ENCODE results near the gene TFDP1. TPM values are rescaled to one million over a fixed set of nuclear protein-coding genes. Genes with fewer than 3 reads are reported as not detected.

Gene TFDP1
- total RNA-seq, 6 experiments from 2014 or later: 121 to 155 (median 150) TPM

DNA sequence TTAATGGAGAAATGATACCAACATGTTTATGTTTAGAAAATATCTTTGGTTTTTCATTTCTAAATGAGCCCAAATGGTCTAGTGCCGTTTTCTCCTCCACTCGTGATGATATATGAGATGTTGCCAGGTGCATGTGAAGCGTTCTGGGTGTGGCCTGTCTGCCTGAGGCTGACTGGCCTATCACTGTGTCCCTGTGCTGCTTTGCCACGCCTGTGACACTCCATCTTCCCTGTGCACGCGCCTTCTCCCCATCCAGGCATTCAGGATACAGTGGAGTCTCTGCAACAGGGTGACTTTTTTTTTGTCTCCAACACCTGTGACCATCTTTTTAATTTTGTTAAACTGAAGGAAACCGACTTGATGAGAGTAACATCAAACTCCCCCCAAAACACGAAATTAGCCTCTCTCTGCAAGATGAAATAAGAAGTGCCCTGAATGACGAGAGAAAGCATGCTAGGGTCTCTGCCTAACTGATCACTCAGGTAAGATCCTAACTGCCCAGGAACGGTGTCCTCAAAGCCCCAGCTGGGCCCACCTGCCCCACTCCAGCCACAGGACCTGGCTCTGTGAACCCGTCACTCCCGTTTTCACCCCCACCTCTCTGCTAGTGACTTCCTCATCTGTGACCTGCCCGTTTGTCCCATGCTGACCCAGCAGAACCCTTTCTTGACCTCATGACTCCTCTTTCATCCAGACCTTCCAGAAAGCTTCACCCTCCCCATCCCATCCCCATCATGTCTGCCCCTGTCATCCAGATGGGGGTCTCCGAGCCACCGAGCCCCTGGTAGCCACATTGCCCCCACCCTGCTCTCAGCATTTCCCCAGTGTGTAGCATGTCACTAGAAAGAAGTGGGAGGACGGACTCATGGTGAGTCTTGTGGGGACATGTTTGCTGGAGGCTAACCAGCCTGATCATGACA, 33.2 kb upstream of the TFDP1 start:
- TF ChIP-seq, protein P1, sequence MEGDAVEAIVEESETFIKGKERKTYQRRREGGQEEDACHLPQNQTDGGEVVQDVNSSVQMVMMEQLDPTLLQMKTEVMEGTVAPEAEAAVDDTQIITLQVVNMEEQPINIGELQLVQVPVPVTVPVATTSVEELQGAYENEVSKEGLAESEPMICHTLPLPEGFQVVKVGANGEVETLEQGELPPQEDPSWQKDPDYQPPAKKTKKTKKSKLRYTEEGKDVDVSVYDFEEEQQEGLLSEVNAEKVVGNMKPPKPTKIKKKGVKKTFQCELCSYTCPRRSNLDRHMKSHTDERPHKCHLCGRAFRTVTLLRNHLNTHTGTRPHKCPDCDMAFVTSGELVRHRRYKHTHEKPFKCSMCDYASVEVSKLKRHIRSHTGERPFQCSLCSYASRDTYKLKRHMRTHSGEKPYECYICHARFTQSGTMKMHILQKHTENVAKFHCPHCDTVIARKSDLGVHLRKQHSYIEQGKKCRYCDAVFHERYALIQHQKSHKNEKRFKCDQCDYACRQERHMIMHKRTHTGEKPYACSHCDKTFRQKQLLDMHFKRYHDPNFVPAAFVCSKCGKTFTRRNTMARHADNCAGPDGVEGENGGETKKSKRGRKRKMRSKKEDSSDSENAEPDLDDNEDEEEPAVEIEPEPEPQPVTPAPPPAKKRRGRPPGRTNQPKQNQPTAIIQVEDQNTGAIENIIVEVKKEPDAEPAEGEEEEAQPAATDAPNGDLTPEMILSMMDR (IDR thresholded peaks at IDR 0.05): no peak
- peaks cover 29% of the 10 kb centered on the region for H3K4me1 Mint-ChIP-seq (ENCODE audit: low read depth)
- DNase-seq: no peak
- H3K27ac Mint-ChIP-seq: no peak overlapping the region; the same call in 1 of the 2 replicates
- peaks cover 1% of the 10 kb centered on the region; the same call in 1 of the 2 replicates for H3K27me3 Mint-ChIP-seq (ENCODE audit: insufficient read depth)
- H3K4me3 Mint-ChIP-seq: no peak overlapping the region
- H3K9me3 Mint-ChIP-seq: no peaks in the 10 kb centered on the region
- peaks cover 24% of the 10 kb centered on the region for H3K36me3 Mint-ChIP-seq (ENCODE audit: low read depth)

DNA sequence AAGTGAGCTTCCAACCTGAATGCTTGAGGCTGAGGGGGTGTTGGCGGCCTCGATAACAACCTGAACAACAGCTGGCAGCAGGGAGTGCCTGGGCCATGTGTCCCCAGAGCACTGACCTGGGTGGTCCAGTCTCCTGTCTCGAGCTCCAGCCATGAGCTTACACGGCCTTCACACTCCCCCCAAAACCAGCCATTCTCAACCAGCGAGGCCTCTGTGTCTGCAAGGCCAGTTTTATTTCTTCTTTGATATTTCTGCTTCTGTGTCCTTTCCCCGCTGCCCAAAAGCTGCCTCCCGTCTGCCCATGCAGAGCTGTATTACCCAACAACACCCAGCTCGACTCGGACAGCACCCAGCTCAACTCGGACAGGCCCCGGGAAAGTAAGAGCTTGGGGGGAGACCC, 32.5 kb upstream of the TFDP1 start:
- peaks cover 1% of the 10 kb centered on the region; the same call in 1 of the 2 replicates for H3K27me3 Mint-ChIP-seq (ENCODE audit: insufficient read depth)
- DNase-seq: no peak
- TF ChIP-seq, protein P1 (IDR thresholded peaks at IDR 0.05): no peak
- peaks cover 22% of the 10 kb centered on the region for H3K4me1 Mint-ChIP-seq (ENCODE audit: low read depth)
- peaks cover 19% of the 10 kb centered on the region for H3K36me3 Mint-ChIP-seq (ENCODE audit: low read depth)
- no peak overlapping the region for H3K4me3 Mint-ChIP-seq
- no peak overlapping the region for H3K27ac Mint-ChIP-seq
- no peaks in the 10 kb centered on the region for H3K9me3 Mint-ChIP-seq

DNA sequence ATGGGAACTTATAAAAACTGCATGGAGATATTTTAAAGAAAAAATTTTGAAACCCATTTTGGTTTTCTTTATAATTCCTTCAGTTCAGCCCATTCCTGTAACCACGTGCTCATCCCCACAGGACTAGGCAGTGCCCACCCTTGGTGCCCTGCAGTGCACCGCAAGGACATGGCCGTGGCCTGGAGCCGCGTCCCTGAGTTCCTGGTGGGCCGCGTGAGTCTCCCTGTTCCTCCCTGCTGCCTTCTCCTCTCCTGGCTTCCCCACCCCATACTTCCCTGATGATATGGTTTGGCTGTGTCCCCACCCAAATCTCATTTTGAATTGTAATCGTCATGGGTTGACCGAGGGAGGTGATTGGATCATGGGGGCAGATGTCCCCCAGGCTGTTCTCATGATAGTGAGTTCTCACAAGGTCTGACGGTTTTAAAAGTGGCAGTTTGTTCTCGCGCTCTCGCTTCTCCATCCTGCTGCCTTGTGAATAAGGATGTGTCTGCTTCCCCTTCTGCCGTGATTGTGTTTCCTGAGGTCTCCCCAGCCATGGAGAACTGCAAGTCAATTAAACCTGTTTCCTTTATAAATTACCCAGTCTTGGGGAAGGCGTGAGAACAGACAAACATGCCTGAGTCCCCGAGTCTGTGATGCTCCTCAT, 31.6 kb upstream of the TFDP1 start:
- H3K9me3 Mint-ChIP-seq: no peaks in the 10 kb centered on the region
- DNase-seq: no peak
- H3K4me1 Mint-ChIP-seq (ENCODE audit: low read depth): peaks cover 14% of the 10 kb centered on the region
- no peak overlapping the region for H3K4me3 Mint-ChIP-seq
- H3K36me3 Mint-ChIP-seq (ENCODE audit: low read depth): peaks cover 19% of the 10 kb centered on the region
- TF ChIP-seq, protein P1 (IDR thresholded peaks at IDR 0.05): no peak
- H3K27me3 Mint-ChIP-seq (ENCODE audit: insufficient read depth): peaks cover 3% of the 10 kb centered on the region
- H3K27ac Mint-ChIP-seq: no peak overlapping the region

DNA sequence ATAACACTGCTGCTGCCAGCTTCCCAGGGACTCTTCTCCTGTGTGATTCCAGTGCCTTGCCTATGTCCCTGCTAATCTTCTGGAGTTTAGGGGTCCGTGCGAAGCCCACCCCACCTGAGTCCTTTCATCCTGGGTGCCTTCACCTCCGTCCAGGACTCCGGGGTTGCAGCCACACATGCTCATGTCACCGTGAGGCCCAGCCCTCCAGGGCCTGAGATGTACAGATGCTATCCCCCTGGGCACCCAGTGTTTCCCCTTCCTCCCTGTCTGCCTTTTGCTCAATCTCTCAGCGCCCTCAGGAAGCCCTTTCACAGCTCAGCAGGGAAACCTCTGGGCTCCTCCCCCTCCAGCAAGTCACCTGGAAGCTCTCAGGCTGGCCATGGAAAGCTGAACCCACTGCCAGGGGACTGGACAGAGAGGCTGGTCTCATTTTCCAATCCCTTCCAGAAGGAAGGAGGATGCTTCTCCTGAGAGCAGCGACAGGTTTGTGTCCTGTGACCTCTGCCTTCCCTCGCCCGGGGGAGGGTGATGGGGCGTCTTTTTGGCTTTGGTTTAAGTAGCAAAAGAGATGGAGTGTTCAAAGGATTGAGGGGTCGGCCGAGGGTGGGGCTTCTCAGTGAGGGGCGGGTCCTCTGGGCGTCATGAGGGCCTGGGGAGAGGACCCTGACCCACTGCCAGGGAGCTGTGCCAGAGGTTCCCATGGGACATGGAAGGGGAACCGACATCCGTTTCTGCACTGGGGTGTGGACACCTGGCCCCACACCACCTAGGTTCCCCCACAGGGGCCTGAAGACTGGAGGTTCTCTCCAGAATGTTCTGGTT, 30.8 kb upstream of the TFDP1 start:
- no peak overlapping the region for H3K4me3 Mint-ChIP-seq
- H3K36me3 Mint-ChIP-seq (ENCODE audit: low read depth): peaks cover 19% of the 10 kb centered on the region
- H3K9me3 Mint-ChIP-seq: no peaks in the 10 kb centered on the region
- TF ChIP-seq, protein P1 (IDR thresholded peaks at IDR 0.05): no peak
- H3K27me3 Mint-ChIP-seq (ENCODE audit: insufficient read depth): peaks cover 6% of the 10 kb centered on the region
- peaks cover 7% of the 10 kb centered on the region; the same call in 1 of the 2 replicates for H3K4me1 Mint-ChIP-seq (ENCODE audit: low read depth)
- no peak for DNase-seq
- no peak overlapping the region for H3K27ac Mint-ChIP-seq

DNA sequence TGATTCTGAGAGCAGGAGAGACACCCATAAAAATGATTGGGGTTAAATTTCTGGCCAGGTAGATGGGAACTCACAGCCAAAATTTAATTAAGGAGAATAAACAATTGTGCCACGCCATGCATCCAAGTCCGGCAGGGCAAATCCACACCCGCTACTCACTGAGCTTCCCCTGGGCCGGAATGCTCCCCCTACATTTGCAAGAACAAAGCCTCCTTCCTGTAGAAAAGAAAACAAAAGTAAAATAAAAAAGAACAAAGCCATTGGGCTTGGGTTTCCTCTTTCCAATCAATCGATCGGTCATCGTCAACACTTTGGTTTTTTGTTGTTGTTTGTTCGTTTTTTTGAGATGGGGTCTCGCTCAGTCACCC, 30.2 kb upstream of the TFDP1 start:
- Mint-ChIP-seq H3K27ac (no peak overlapping the region), H3K27me3 (ENCODE audit: insufficient read depth) (peaks cover 6% of the 10 kb centered on the region), H3K9me3 (no peaks in the 10 kb centered on the region), H3K4me1 (ENCODE audit: low read depth) (peaks cover under 1% of the 10 kb centered on the region; the same call in 1 of the 2 replicates), H3K4me3 (no peak overlapping the region), H3K36me3 (ENCODE audit: low read depth) (peaks cover 16% of the 10 kb centered on the region)
- TF ChIP-seq, protein P1 (IDR thresholded peaks at IDR 0.05): no peak
- DNase-seq: no peak
